SK-N-SH (cell line): Measurements from ENCODE around the gene TRIM38. TPM values are rescaled to one million over a fixed set of nuclear protein-coding genes. Genes with fewer than 3 reads are reported as not detected.

Experiments used
- CTCF ChIA-PET: fragments of 300-600, 350-600 bp; formaldehyde crosslinking; extraction: SDS; loops from one replicate; lab custom pipeline; 2021; lab: Yijun Ruan, JAX
- POLR2A ChIA-PET: fragments of 350-600 bp; sonication (Branson Sonifier 250); formaldehyde crosslinking; extraction: SDS; loops from one replicate; lab custom pipeline; 2020; ENCODE audit warnings: antibody characterized with exemption, inconsistent platforms; lab: Yijun Ruan, JAX
- DNase-seq: peaks from one replicate; pipeline ENCODE4 v3.0.0; 2012
- H2AFZ ChIP-seq: fragments of 200-600 bp; sonication (generic); 2 replicates; pipeline ENCODE4 v1.8.1; 2016; ENCODE audit warnings: antibody characterized with exemption, mild to moderate bottlenecking, low read depth
- H3F3A ChIP-seq: fragments of 200-600 bp; sonication (generic); replicated peaks from 2 replicates; pipeline ENCODE3; 2016; ENCODE audit warnings: antibody characterized with exemption, mild to moderate bottlenecking; ENCODE audit not compliant: insufficient read depth
- H3K27ac ChIP-seq, 2 experiments: fragments of 200-500 bp in 1 of 2; fragments of 200-600 bp in 1 of 2; sonication (Bioruptor generic) in 1 of 2; sonication (generic), shearing (Covaris generic) in 1 of 2; 2 replicates each; pipeline versions ENCODE4 v1.5.1 to v1.6.1; 2014 to 2016; ENCODE audit warnings: low read depth in 2 of 2, inconsistent platforms in 1 of 2, low read length in 1 of 2, mild to moderate bottlenecking in 1 of 2, mixed read lengths in 1 of 2
- H3K27me3 ChIP-seq: fragments of 200-600 bp; sonication (generic), shearing (Covaris generic); 2 replicates; pipeline ENCODE4 v1.6.1; 2016; ENCODE audit warnings: mixed run types; ENCODE audit not compliant: insufficient read depth
- H3K36me3 ChIP-seq, 2 experiments: fragments of 200-500 bp in 1 of 2; fragments of 200-600 bp in 1 of 2; sonication (Bioruptor generic) in 1 of 2; sonication (generic) in 1 of 2; replicated peaks in 1 of 2; 2 replicates each; pipeline versions ENCODE3 to v1.5.1; 2014 to 2016; ENCODE audit warnings: low read length in 1 of 2, mild to moderate bottlenecking in 1 of 2; ENCODE audit not compliant: insufficient read depth in 2 of 2, control insufficient read depth in 1 of 2
- H3K4me1 ChIP-seq, 2 experiments: fragments of 200-500 bp in 1 of 2; fragments of 200-600 bp in 1 of 2; sonication (Bioruptor generic) in 1 of 2; sonication (generic), shearing (Covaris generic) in 1 of 2; 2 replicates each; pipeline versions ENCODE4 v1.5.1 to v1.6.1; 2014 to 2016; ENCODE audit warnings: low read depth in 1 of 2, low read length in 1 of 2, mixed run types in 1 of 2; ENCODE audit not compliant: insufficient read depth in 2 of 2, control insufficient read depth in 1 of 2
- H3K4me2 ChIP-seq: fragments of 200-600 bp; sonication (generic), shearing (Covaris generic); 2 replicates; pipeline ENCODE4 v1.6.1; 2017; ENCODE audit warnings: mixed run types
- H3K4me3 ChIP-seq, 2 experiments: fragments of 200-500 bp in 1 of 2; fragments of 200-600 bp in 1 of 2; sonication (Bioruptor generic) in 1 of 2; sonication (generic), shearing (Covaris generic) in 1 of 2; 2 replicates each; pipeline versions ENCODE4 v1.5.1 to v1.8.1; 2014 to 2016; ENCODE audit warnings: low read depth in 2 of 2, inconsistent platforms in 1 of 2, low read length in 1 of 2, mild to moderate bottlenecking in 1 of 2, mixed read lengths in 1 of 2, moderate library complexity in 1 of 2
- H3K79me2 ChIP-seq: fragments of 200-600 bp; sonication (generic); 2 replicates; pipeline ENCODE4 v1.8.1; 2017; ENCODE audit warnings: mild to moderate bottlenecking; ENCODE audit not compliant: insufficient read depth
- H3K9ac ChIP-seq: fragments of 200-600 bp; sonication (generic); 2 replicates; pipeline ENCODE4 v1.6.1; 2017; ENCODE audit warnings: mixed run types
- H3K9me2 ChIP-seq: fragments of 200-600 bp; sonication (generic); 2 replicates; pipeline ENCODE4 v1.6.1; 2017; ENCODE audit warnings: mixed run types
- H3K9me3 ChIP-seq: fragments of 200-600 bp; sonication (generic); 2 replicates; pipeline ENCODE4 v1.6.1; 2017; ENCODE audit warnings: mixed run types, mild to moderate bottlenecking, moderate library complexity
- H4K20me1 ChIP-seq: fragments of 200-600 bp; sonication (generic); 2 replicates; pipeline ENCODE4 v1.6.1; 2017; ENCODE audit warnings: mild to moderate bottlenecking, mixed run types; ENCODE audit not compliant: insufficient read depth
- CHD2 ChIP-seq: fragments of 150-350 bp; IDR thresholded peaks from 2 replicates; pipeline ENCODE4 v1.6.1; 2018; ENCODE audit warnings: low read length; ENCODE audit not compliant: partially characterized antibody
- CTCF ChIP-seq: fragments of 200-600 bp; sonication (generic); IDR thresholded peaks from 2 replicates; pipeline ENCODE4 v1.6.1; 2017; ENCODE audit warnings: antibody characterized with exemption, mild to moderate bottlenecking, moderate library complexity
- ELF1 ChIP-seq: IDR thresholded peaks from 2 replicates; pipeline ENCODE4 v1.4.0; 2012
- EP300 ChIP-seq, 2 experiments: IDR thresholded peaks; 2 replicates each; pipeline versions ENCODE4 v1.4.0 to v1.6.1; 2012; ENCODE audit warnings: borderline replicate concordance in 1 of 2, low read depth in 1 of 2, low read length in 1 of 2
- EZH2phosphoT487 ChIP-seq: fragments of 200-600 bp; sonication (generic); IDR thresholded peaks from 2 replicates; pipeline ENCODE4 v1.6.1; 2017; ENCODE audit warnings: low read depth, mixed run types, mild to moderate bottlenecking, antibody characterized with exemption, moderate library complexity, borderline replicate concordance
- GABPA ChIP-seq: IDR thresholded peaks from 2 replicates; pipeline ENCODE4 v1.4.0; 2012; ENCODE audit warnings: low read depth, mild to moderate bottlenecking
- JUND ChIP-seq: IDR thresholded peaks from 2 replicates; pipeline ENCODE4 v1.4.0; 2012
- MEF2A ChIP-seq: IDR thresholded peaks from 2 replicates; pipeline ENCODE4 v1.4.0; 2012; ENCODE audit warnings: low read depth, borderline replicate concordance
- MXI1 ChIP-seq: IDR thresholded peaks from 2 replicates; pipeline ENCODE4 v1.6.1; 2012; ENCODE audit warnings: mild to moderate bottlenecking, low read depth, low read length, improper control_type of control experiment
- NFIC ChIP-seq: IDR thresholded peaks from 2 replicates; pipeline ENCODE4 v1.4.0; 2012; ENCODE audit warnings: borderline replicate concordance
- RCOR1 ChIP-seq: fragments of 150-350 bp; IDR thresholded peaks from 2 replicates; pipeline ENCODE4 v1.6.1; 2017; ENCODE audit warnings: antibody characterized with exemption, low read length
- REST ChIP-seq: IDR thresholded peaks from 2 replicates; pipeline ENCODE4 v1.6.1; 2012; ENCODE audit warnings: mild to moderate bottlenecking, low read depth, low read length, moderate library complexity
- RXRA ChIP-seq: IDR thresholded peaks from 2 replicates; pipeline ENCODE4 v1.4.0; 2012; ENCODE audit warnings: low read depth, mild to moderate bottlenecking, borderline replicate concordance
- SMC3 ChIP-seq: IDR thresholded peaks from 2 replicates; pipeline ENCODE4 v1.6.1; 2012; ENCODE audit warnings: low read depth, low read length, improper control_type of control experiment
- TAF1 ChIP-seq: IDR thresholded peaks from 2 replicates; pipeline ENCODE4 v1.6.1; 2012; ENCODE audit warnings: low read depth, mild to moderate bottlenecking, low read length, moderate library complexity, borderline replicate concordance
- TEAD4 ChIP-seq: IDR thresholded peaks from 2 replicates; pipeline ENCODE4 v1.4.0; 2012; ENCODE audit warnings: mild to moderate bottlenecking, borderline replicate concordance; ENCODE audit not compliant: insufficient read depth
- WGBS: methylation state at CpG from one replicate; pipeline ENCODE4 v1.1.6; 2017; ENCODE audit warnings: low lambda C conversion rate; 5-methylcytosine and 5-hydroxymethylcytosine counted together
- polyA plus RNA-seq, 3 experiments: library from polyadenylated mRNA; depleted of rRNA; stranded (reverse); fragments of >200 nt; gene quantifications; 2 replicates each; pipeline ENCODE4 v1.2.3, GENCODE V29; 2012
- TF ChIP-seq, protein P1 (sequence below): IDR thresholded peaks from 2 replicates; pipeline ENCODE4 v1.4.0; 2012; ENCODE audit warnings: low read depth, borderline replicate concordance
- TF ChIP-seq, protein P2 (sequence below): fragments of 150-350 bp; IDR thresholded peaks from 2 replicates; pipeline ENCODE4 v1.6.1; 2016; ENCODE audit warnings: mild to moderate bottlenecking, low read depth, low read length

Gene TRIM38
- polyA plus RNA-seq, 1 of the 3 experiments (the other 2 are of a cell fraction): 0.62 TPM

GRCh38 chr6:26022737-26023136, 60.1 kb downstream of the TRIM38 start:
- Histone ChIP-seq H3K9me2 (no peaks in the 10 kb centered on the region), H3K4me3 (no peak overlapping the region; a peak in 1 of 4 replicates), H3K79me2 (no peaks in the 10 kb centered on the region), H4K20me1 (no peaks in the 10 kb centered on the region), H3K4me1 (peaks cover 5 to 24% of the 10 kb centered on the region in 2 experiments; a peak in 3 of 4 replicates), H3K9me3 (no peaks in the 10 kb centered on the region), H3K27me3 (no peaks in the 10 kb centered on the region), H3K27ac (peak overlapping the region; percentile 93 to 99), H3F3A (peaks cover 49% of the 10 kb centered on the region), H3K9ac (no peak overlapping the region; the same call in 1 of the 2 replicates), H3K4me2 (no peak overlapping the region), H2AFZ (peak overlapping the region; percentile 45; the same call in 1 of the 2 replicates), H3K36me3 (no peaks in the 10 kb centered on the region)
- ChIA-PET POLR2A (interaction anchor here (1.2 to 5.0 kb wide), 12 partner anchors 9 to 1849 kb away, joined by 4 to 114 read pairs (median 13); a partner anchor contains a TSS), CTCF (interaction anchor here (1.5 to 3.7 kb wide), 2 partner anchors 19 to 30 kb away, joined by 4 to 28 read pairs; no protein-coding TSS in a partner anchor)
- WGBS: 15% methylated on average over 1 of the region's 1 CpG
- no peak for DNase-seq
- TF ChIP-seq MEF2A (no peak), EZH2phosphoT487 (no peak), GABPA (no peak), EP300 (IDR thresholded peaks at IDR 0.05; ENCODE audit: borderline replicate concordance in 1 of 2, low read depth in 1 of 2, low read length in 1 of 2) (no peak), CTCF (no peak), TEAD4 (no peak), SMC3 (no peak), NFIC (no peak), ELF1 (no peak)

DNA sequence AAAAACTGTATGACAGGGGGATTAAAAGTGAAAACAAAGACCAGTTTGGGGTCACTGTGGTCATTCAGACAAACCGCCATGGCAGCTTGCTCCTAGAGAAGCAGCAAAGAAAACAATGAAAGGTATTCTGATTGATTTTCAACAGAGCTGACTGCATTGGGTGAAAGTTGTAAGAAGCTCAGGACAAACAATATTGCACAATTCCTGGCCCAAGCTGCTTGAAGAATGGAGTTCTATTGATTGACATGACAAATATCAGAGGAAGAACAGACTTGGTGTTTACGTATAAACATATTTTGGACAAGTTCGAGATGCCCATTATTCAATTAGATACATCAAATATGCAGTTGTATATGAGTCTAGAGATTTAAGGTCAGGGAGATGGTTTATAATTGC, 62.0 kb downstream of the TRIM38 start:
- Histone ChIP-seq H3K9me3 (no peaks in the 10 kb centered on the region), H3F3A (peaks cover 63% of the 10 kb centered on the region), H3K4me1 (peaks cover 11 to 31% of the 10 kb centered on the region in 2 experiments; a peak in 3 of 4 replicates), H4K20me1 (no peaks in the 10 kb centered on the region), H3K9ac (no peak overlapping the region), H3K4me3 (no peak overlapping the region), H3K36me3 (no peaks in the 10 kb centered on the region), H3K4me2 (no peak overlapping the region), H3K27me3 (no peaks in the 10 kb centered on the region), H3K9me2 (no peaks in the 10 kb centered on the region), H2AFZ (no peak overlapping the region), H3K27ac (peak overlapping the region; percentile 92 to 99; a peak in 3 of 4 replicates)
- no peak for DNase-seq
- 87% methylated on average over 3 of the region's 3 CpGs for WGBS
- POLR2A ChIA-PET: interaction anchor here (3.0 to 4.0 kb wide), 3 partner anchors 20 to 174 kb away, joined by 18 to 101 read pairs (median 28); a partner anchor contains a TSS
- no peak for TF ChIP-seq CHD2
- no peak for TF ChIP-seq TAF1
- TF ChIP-seq RXRA: no peak
- no peak for TF ChIP-seq TEAD4
- no peak for TF ChIP-seq RCOR1
- TF ChIP-seq NFIC: no peak
- TF ChIP-seq REST: no peak
- TF ChIP-seq MXI1: no peak
- TF ChIP-seq, protein P1, sequence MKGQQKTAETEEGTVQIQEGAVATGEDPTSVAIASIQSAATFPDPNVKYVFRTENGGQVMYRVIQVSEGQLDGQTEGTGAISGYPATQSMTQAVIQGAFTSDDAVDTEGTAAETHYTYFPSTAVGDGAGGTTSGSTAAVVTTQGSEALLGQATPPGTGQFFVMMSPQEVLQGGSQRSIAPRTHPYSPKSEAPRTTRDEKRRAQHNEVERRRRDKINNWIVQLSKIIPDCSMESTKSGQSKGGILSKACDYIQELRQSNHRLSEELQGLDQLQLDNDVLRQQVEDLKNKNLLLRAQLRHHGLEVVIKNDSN: no peak
- TF ChIP-seq EZH2phosphoT487: no peak
- no peak for TF ChIP-seq JUND
- TF ChIP-seq, protein P2, sequence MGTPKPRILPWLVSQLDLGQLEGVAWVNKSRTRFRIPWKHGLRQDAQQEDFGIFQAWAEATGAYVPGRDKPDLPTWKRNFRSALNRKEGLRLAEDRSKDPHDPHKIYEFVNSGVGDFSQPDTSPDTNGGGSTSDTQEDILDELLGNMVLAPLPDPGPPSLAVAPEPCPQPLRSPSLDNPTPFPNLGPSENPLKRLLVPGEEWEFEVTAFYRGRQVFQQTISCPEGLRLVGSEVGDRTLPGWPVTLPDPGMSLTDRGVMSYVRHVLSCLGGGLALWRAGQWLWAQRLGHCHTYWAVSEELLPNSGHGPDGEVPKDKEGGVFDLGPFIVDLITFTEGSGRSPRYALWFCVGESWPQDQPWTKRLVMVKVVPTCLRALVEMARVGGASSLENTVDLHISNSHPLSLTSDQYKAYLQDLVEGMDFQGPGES: no peak
- TF ChIP-seq, all 33 proteins: peak for 0
- no peaks in the 10 kb centered on the region for H3K79me2 ChIP-seq
- CTCF ChIA-PET: interaction anchor here (2.3 kb wide), 1 partner anchor 31 kb away, joined by 19 read pairs; no protein-coding TSS in a partner anchor
